ENCODE measurements around the gene VWCE.

DNA sequence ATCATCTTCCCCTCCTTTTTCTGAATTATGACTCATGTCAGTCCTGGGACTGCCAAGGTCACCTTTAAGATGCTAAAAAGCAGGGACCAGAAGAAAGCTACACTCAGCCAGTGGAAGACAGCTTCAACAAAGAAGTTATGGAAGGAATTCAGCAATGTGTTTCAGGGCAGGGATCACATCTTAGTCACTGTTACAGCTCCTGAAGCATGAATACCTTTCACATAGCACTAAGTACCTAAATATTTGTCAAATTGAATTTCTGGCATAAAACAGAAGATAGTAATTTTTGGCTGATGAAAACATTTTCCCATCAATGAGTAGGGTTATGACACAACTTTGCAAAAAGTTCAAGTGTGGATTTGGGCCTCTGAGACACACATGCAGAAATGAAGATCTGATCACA lies 32.6 kb upstream of the VWCE start:
- TF ChIP-seq, protein P1, sequence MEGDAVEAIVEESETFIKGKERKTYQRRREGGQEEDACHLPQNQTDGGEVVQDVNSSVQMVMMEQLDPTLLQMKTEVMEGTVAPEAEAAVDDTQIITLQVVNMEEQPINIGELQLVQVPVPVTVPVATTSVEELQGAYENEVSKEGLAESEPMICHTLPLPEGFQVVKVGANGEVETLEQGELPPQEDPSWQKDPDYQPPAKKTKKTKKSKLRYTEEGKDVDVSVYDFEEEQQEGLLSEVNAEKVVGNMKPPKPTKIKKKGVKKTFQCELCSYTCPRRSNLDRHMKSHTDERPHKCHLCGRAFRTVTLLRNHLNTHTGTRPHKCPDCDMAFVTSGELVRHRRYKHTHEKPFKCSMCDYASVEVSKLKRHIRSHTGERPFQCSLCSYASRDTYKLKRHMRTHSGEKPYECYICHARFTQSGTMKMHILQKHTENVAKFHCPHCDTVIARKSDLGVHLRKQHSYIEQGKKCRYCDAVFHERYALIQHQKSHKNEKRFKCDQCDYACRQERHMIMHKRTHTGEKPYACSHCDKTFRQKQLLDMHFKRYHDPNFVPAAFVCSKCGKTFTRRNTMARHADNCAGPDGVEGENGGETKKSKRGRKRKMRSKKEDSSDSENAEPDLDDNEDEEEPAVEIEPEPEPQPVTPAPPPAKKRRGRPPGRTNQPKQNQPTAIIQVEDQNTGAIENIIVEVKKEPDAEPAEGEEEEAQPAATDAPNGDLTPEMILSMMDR (IDR thresholded peaks at IDR 0.05) = no peak
- TF ChIP-seq POLR2A (IDR thresholded peaks at IDR 0.05; ENCODE audit: low read depth) = no peak

Data from esophagus muscularis mucosa (tissue), 3 donors.